Measurements from ENCODE around the gene RASSF5. TPM values are rescaled to one million over a fixed set of nuclear protein-coding genes. Genes with fewer than 3 reads are reported as not detected.

RASSF5 gene
- polyA plus RNA-seq, 2 of the 4 experiments (the other 2 are of a cell fraction) = 2.0 to 2.2 TPM

- Histone ChIP-seq H3K4me1 (no peaks in the 10 kb centered on the region), H3K4me2 (no peak overlapping the region), H3K27ac (no peak overlapping the region), H3K4me3 (no peak overlapping the region), H3K9me3 (no peaks in the 10 kb centered on the region)
- no peak for FAIRE-seq
- DNase-seq (ENCODE audit: low read depth in 1 of 2, low spot score in 1 of 2) = no peak
- ATAC-seq = no peak
- WGBS (ENCODE audit: missing lambda C conversion rate) = 93% methylated on average over 10 of the region's 10 CpGs
- ChIA-PET CTCF (interaction anchor here (0.7 to 8.6 kb wide), 8 partner anchors 13 to 98 kb away, joined by 3 to 66 read pairs (median 4); partner anchors contain the start of gene IKBKE), POLR2A (no interaction called here)
- no peak for TF ChIP-seq MYC (IDR thresholded peaks at IDR 0.05; ENCODE audit: borderline replicate concordance, low read length)
- TF ChIP-seq, protein P1, sequence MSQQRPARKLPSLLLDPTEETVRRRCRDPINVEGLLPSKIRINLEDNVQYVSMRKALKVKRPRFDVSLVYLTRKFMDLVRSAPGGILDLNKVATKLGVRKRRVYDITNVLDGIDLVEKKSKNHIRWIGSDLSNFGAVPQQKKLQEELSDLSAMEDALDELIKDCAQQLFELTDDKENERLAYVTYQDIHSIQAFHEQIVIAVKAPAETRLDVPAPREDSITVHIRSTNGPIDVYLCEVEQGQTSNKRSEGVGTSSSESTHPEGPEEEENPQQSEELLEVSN (IDR thresholded peaks at IDR 0.05; ENCODE audit: borderline replicate concordance, low read depth) = no peak
- no peak for TF ChIP-seq RCOR1 (IDR thresholded peaks at IDR 0.05; ENCODE audit: low read depth, low read length)
- TF ChIP-seq JUN (IDR thresholded peaks at IDR 0.05) = no peak
- TF ChIP-seq HES2 (IDR thresholded peaks at IDR 0.05) = no peak
- no peak for TF ChIP-seq ESRRA (IDR thresholded peaks at IDR 0.05; ENCODE audit: borderline replicate concordance, low read length)
- TF ChIP-seq EHF (CRISPR knock-in tag; IDR thresholded peaks at IDR 0.05) = no peak
- no peak for TF ChIP-seq FOSB (CRISPR knock-in tag; IDR thresholded peaks at IDR 0.05)
- TF ChIP-seq CBX8 (IDR thresholded peaks at IDR 0.05) = no peak
- no peak for TF ChIP-seq KDM5A (IDR thresholded peaks at IDR 0.05)
- no peak for TF ChIP-seq REST (IDR thresholded peaks at IDR 0.05)
These were observed 60.9 kb downstream of the RASSF5 start for GRCh38 chr1:206568256-206568655.

DNA sequence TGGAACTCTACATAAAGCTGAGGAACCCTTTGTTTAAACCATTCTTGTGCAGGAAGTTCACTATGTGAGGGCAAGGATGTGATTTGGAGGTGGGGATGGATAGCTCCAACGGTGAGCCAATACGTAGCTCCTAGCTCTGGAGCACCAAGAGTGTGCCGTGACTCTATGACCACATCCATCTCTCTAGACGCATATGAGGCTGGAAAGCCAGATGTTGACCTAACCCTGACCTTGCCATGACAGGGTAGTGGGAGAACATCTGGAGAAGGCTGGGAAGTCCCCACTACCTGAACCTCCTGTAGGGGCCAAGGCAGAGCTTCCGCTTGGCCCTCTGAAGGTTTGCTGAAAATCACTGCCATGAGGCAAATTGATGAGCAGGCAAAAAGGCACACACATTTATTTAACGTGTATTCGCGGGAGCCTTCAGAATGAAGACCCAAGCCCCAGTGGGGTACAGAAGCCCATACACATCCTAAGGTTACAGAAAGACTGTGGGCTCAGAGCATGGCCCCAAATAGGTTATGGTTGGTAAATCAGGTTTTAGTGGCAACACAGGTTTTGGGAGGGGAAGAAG is 61.5 kb downstream of the RASSF5 start:
- ATAC-seq (no peak), DNase-seq (ENCODE audit: low read depth in 1 of 2, low spot score in 1 of 2) (no peak), FAIRE-seq (no peak)
- CTCF ChIA-PET = interaction anchor here (0.7 to 8.6 kb wide), 8 partner anchors 9 to 99 kb away, joined by 3 to 66 read pairs (median 4); partner anchors contain the start of gene IKBKE
- no peak overlapping the region for H3K27ac ChIP-seq
- 85% methylated on average over 8 of the region's 8 CpGs for WGBS (ENCODE audit: missing lambda C conversion rate)
- no peak overlapping the region for H3K4me3 ChIP-seq
- POLR2A ChIA-PET = no interaction called here
- no peak overlapping the region for H3K4me2 ChIP-seq
- H3K4me1 ChIP-seq = no peaks in the 10 kb centered on the region
- TF ChIP-seq MAFK (IDR thresholded peaks at IDR 0.05; ENCODE audit: partially characterized antibody) (peak; percentile 73), RAD21 (conservative IDR thresholded peaks at IDR 0.05 in 1 of 2, IDR thresholded peaks at IDR 0.05 in 1 of 2) (no peak)
- H3K9me3 ChIP-seq = no peaks in the 10 kb centered on the region

DNA sequence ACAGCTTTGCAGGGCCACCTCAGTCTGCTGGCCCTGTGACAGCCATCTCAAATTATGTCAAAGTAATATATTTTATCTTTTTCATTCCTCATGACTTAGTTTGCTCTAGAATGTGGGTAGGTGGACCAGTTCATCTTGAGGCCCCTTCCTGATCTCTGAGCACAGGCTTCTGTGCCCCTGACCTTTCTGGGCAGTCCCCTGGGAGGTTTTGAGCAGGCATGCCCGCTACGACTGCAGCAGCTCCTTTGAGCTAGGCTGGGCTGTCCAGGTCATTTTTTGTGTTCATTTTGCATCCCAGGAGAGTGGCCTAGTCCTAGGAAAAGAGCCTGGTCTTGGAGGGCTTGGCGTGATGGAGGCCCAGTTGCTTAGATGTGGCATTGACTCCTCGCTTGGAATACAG is 62.2 kb downstream of the RASSF5 start:
- no peak for ATAC-seq
- Histone ChIP-seq H3K27ac (no peak overlapping the region), H3K4me2 (no peak overlapping the region), H3K4me3 (no peak overlapping the region), H3K9me3 (no peaks in the 10 kb centered on the region), H3K4me1 (no peaks in the 10 kb centered on the region)
- no peak for DNase-seq (ENCODE audit: low read depth in 1 of 2, low spot score in 1 of 2)
- no peak for FAIRE-seq
- WGBS (ENCODE audit: missing lambda C conversion rate) = 82% methylated on average over 4 of the region's 4 CpGs
- ChIA-PET CTCF (interaction anchor here (0.6 to 8.6 kb wide), 6 partner anchors 9 to 647 kb away, joined by 4 to 59 read pairs (median 6); no protein-coding TSS in a partner anchor), POLR2A (no interaction called here)
- TF ChIP-seq, protein P2, sequence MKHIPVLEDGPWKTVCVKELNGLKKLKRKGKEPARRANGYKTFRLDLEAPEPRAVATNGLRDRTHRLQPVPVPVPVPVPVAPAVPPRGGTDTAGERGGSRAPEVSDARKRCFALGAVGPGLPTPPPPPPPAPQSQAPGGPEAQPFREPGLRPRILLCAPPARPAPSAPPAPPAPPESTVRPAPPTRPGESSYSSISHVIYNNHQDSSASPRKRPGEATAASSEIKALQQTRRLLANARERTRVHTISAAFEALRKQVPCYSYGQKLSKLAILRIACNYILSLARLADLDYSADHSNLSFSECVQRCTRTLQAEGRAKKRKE (CRISPR knock-in tag; IDR thresholded peaks at IDR 0.05; ENCODE audit: low read depth) = no peak
- TF ChIP-seq BHLHE40 (IDR thresholded peaks at IDR 0.05; ENCODE audit: low read depth, low read length) = no peak
- TF ChIP-seq ZC3H11A (IDR thresholded peaks at IDR 0.05) = no peak
- TF ChIP-seq, protein P3, sequence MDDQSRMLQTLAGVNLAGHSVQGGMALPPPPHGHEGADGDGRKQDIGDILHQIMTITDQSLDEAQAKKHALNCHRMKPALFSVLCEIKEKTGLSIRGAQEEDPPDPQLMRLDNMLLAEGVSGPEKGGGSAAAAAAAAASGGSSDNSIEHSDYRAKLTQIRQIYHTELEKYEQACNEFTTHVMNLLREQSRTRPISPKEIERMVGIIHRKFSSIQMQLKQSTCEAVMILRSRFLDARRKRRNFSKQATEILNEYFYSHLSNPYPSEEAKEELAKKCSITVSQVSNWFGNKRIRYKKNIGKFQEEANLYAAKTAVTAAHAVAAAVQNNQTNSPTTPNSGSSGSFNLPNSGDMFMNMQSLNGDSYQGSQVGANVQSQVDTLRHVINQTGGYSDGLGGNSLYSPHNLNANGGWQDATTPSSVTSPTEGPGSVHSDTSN (IDR thresholded peaks at IDR 0.05) = no peak
- no peak for TF ChIP-seq TFCP2L1 (CRISPR knock-in tag; IDR thresholded peaks at IDR 0.05)
- no peak for TF ChIP-seq POLR2AphosphoS2 (conservative IDR thresholded peaks at IDR 0.05; ENCODE audit: low read length)
- TF ChIP-seq PHF8 (IDR thresholded peaks at IDR 0.05; ENCODE audit: borderline replicate concordance, low read depth) = no peak
- TF ChIP-seq ZSCAN20 (CRISPR knock-in tag; IDR thresholded peaks at IDR 0.05) = no peak
- TF ChIP-seq JUNB (IDR thresholded peaks at IDR 0.05) = no peak
- no peak for TF ChIP-seq CHD2 (IDR thresholded peaks at IDR 0.05; ENCODE audit: low read length, partially characterized antibody)
- TF ChIP-seq ELK1 (IDR thresholded peaks at IDR 0.05; ENCODE audit: low read depth, low read length) = no peak
- TF ChIP-seq CBX8 (IDR thresholded peaks at IDR 0.05) = no peak
- no peak for TF ChIP-seq RFX5 (IDR thresholded peaks at IDR 0.05)
- no peak for TF ChIP-seq SMC3 (IDR thresholded peaks at IDR 0.05)
- no peak for TF ChIP-seq HOXA7 (CRISPR knock-in tag; IDR thresholded peaks at IDR 0.05)
- TF ChIP-seq CHD4 (IDR thresholded peaks at IDR 0.05; ENCODE audit: borderline replicate concordance) = no peak
- TF ChIP-seq MYC (IDR thresholded peaks at IDR 0.05; ENCODE audit: borderline replicate concordance, low read length) = no peak
